ENCODE data around the gene ZDHHC13.

The ZDHHC13 gene

DNA sequence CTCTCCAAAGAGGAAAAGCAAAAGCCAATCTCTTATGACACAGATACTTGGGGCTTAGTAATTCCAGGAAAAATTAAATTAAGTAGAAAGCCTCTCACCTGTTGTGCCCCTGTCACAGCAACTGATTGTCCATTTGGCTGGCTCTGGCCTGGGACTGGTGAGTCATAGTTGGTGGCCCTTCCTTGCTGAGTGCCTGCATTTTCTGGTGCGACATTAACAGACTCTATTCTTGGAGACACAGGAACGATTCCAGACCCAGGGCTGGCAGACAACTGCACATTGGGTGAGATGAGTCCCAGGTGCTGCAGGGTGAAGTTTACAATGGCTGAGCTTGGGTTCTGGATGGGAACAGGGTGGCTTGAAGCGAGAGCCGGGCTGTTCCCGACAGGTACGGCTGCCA, 108.2 kb downstream of the ZDHHC13 start:
- Histone ChIP-seq H3K36me3 (ENCODE audit: insufficient read depth, low read length) (peaks cover 72% of the 10 kb centered on the region), H3K27ac (ENCODE audit: low read depth, low read length, poor library complexity, severe bottlenecking) (no peak overlapping the region), H3K9me3 (ENCODE audit: low read length) (no peaks in the 10 kb centered on the region), H3K27me3 (ENCODE audit: insufficient read depth, low read length) (no peaks in the 10 kb centered on the region), H3K79me2 (ENCODE audit: insufficient read depth, low read length) (no peaks in the 10 kb centered on the region), H3K9ac (ENCODE audit: low read length) (no peak overlapping the region), H3K4me1 (ENCODE audit: insufficient read depth, low read length, severe bottlenecking) (no peaks in the 10 kb centered on the region), H3F3A (ENCODE audit: insufficient read depth, low read length) (0 out of 2 replicates have a peak, but pooled peaks cover 7% of the 10 kb centered on the region), H3K4me3 (ENCODE audit: low read depth, low read length, poor library complexity, severe bottlenecking) (no peak overlapping the region), H4K20me1 (ENCODE audit: insufficient read depth, low read length) (no peaks in the 10 kb centered on the region), H3K9me2 (ENCODE audit: low read depth, low read length) (no peaks in the 10 kb centered on the region), H3K4me2 (ENCODE audit: low read length) (no peak overlapping the region), H2AFZ (ENCODE audit: low read length) (no peak overlapping the region)
- TF ChIP-seq, protein P1, sequence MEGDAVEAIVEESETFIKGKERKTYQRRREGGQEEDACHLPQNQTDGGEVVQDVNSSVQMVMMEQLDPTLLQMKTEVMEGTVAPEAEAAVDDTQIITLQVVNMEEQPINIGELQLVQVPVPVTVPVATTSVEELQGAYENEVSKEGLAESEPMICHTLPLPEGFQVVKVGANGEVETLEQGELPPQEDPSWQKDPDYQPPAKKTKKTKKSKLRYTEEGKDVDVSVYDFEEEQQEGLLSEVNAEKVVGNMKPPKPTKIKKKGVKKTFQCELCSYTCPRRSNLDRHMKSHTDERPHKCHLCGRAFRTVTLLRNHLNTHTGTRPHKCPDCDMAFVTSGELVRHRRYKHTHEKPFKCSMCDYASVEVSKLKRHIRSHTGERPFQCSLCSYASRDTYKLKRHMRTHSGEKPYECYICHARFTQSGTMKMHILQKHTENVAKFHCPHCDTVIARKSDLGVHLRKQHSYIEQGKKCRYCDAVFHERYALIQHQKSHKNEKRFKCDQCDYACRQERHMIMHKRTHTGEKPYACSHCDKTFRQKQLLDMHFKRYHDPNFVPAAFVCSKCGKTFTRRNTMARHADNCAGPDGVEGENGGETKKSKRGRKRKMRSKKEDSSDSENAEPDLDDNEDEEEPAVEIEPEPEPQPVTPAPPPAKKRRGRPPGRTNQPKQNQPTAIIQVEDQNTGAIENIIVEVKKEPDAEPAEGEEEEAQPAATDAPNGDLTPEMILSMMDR (IDR thresholded peaks at IDR 0.05; ENCODE audit: low read length): no peak
- no peak for TF ChIP-seq EZH2 (IDR thresholded peaks at IDR 0.05; ENCODE audit: borderline replicate concordance, low read length)

DNA sequence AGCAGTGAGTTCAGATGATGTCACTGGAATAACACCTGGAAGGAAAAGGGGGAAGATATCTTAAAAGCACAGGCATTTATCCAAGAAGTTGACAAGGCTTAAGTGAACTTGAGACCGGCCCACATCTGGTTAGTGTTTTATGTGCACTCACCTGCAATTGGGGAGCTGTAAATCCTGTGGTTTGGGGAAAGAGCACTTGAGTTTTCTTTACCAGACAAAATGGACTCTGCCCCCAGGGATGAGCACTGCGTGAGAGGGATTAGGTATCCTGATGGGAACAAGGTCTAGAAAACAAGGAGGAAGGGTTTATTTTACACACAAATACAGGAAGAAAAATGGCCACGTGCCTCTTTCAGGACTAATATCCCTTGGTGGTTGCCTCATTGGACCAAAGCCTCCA, 108.6 kb downstream of the ZDHHC13 start:
- no peaks in the 10 kb centered on the region for H4K20me1 ChIP-seq (ENCODE audit: insufficient read depth, low read length)
- TF ChIP-seq EZH2 (IDR thresholded peaks at IDR 0.05; ENCODE audit: borderline replicate concordance, low read length): no peak
- TF ChIP-seq, protein P1 (IDR thresholded peaks at IDR 0.05; ENCODE audit: low read length): no peak
- no peaks in the 10 kb centered on the region for H3K79me2 ChIP-seq (ENCODE audit: insufficient read depth, low read length)
- no peak overlapping the region for H3K9ac ChIP-seq (ENCODE audit: low read length)
- peaks cover 77% of the 10 kb centered on the region for H3K36me3 ChIP-seq (ENCODE audit: insufficient read depth, low read length)
- no peaks in the 10 kb centered on the region for H3K27me3 ChIP-seq (ENCODE audit: insufficient read depth, low read length)
- H3K27ac ChIP-seq (ENCODE audit: low read depth, low read length, poor library complexity, severe bottlenecking): no peak overlapping the region
- H2AFZ ChIP-seq (ENCODE audit: low read length): no peak overlapping the region
- H3K9me3 ChIP-seq (ENCODE audit: low read length): no peaks in the 10 kb centered on the region
- no peaks in the 10 kb centered on the region for H3K9me2 ChIP-seq (ENCODE audit: low read depth, low read length)
- H3F3A ChIP-seq (ENCODE audit: insufficient read depth, low read length): 0 out of 2 replicates have a peak, but pooled peaks cover 7% of the 10 kb centered on the region
- H3K4me1 ChIP-seq (ENCODE audit: insufficient read depth, low read length, severe bottlenecking): no peaks in the 10 kb centered on the region
- H3K4me2 ChIP-seq (ENCODE audit: low read length): no peak overlapping the region
- H3K4me3 ChIP-seq (ENCODE audit: low read depth, low read length, poor library complexity, severe bottlenecking): no peak overlapping the region

Data from OCI-LY1 (cell line).